GM19023 (cell line): ENCODE results near the gene BBS5.
"Not testable (repeated sequence)": the region's sequence is repeated elsewhere in the genome, so short reads cannot be mapped to it uniquely, and the experiment has no call there.

Experiments used
- ATAC-seq: cut with Tn5 transposase; IDR thresholded peaks from one replicate; pipeline ENCODE4 v1.9.1; 2021; ENCODE audit warnings: mild to moderate bottlenecking, moderate library complexity; ENCODE audit not compliant: unreplicated experiment

The BBS5 gene

GRCh38 chr2:169479257-169480078 lies at the start of gene BBS5:
Gene BBS5 (plus strand): TSS chr2:169479494. CDS start chr2:169479554, 60 bp downstream.
- ATAC-seq: peak; percentile 99

- ATAC-seq: not testable (repeated sequence)
Observed at GRCh38 chr2:169431772-169432171, 47.5 kb upstream of the BBS5 start.

- not testable (repeated sequence) for ATAC-seq
Observed at GRCh38 chr2:169434236-169434635, 45.1 kb upstream of the BBS5 start.

- ATAC-seq: no peak
Observed at GRCh38 chr2:169438466-169439072, 40.7 kb upstream of the BBS5 start.

- no peak for ATAC-seq
Observed at GRCh38 chr2:169439900-169440299, 39.4 kb upstream of the BBS5 start.

GRCh38 chr2:169446452-169446851 lies 32.8 kb upstream of the BBS5 start:
- no peak for ATAC-seq

GRCh38 chr2:169448316-169448715 lies 31.0 kb upstream of the BBS5 start:
- no peak for ATAC-seq

- no peak for ATAC-seq
Observed at GRCh38 chr2:169448865-169449264, 30.4 kb upstream of the BBS5 start.

- ATAC-seq: no peak
Observed at GRCh38 chr2:169452080-169452479, 27.2 kb upstream of the BBS5 start.

- ATAC-seq: not testable (repeated sequence)
Observed at GRCh38 chr2:169453044-169453443, 26.2 kb upstream of the BBS5 start.

GRCh38 chr2:169461143-169461542 lies 18.2 kb upstream of the BBS5 start:
- no peak for ATAC-seq

GRCh38 chr2:169462896-169463695 lies 16.2 kb upstream of the BBS5 start:
- ATAC-seq: no peak

GRCh38 chr2:169464466-169464865 lies 14.8 kb upstream of the BBS5 start:
- no peak for ATAC-seq

GRCh38 chr2:169464882-169465281 lies 14.4 kb upstream of the BBS5 start:
- ATAC-seq: no peak

GRCh38 chr2:169468841-169469240 lies 10.5 kb upstream of the BBS5 start:
- no peak for ATAC-seq

- ATAC-seq: no peak
Observed at GRCh38 chr2:169469952-169470572, 9.2 kb upstream of the BBS5 start.

GRCh38 chr2:169472249-169472648 lies 7.0 kb upstream of the BBS5 start:
- ATAC-seq: no peak

GRCh38 chr2:169476459-169476858 lies 2.8 kb upstream of the BBS5 start:
- no peak for ATAC-seq

- ATAC-seq: no peak
Observed at GRCh38 chr2:169478339-169478738, 955 bp upstream of the BBS5 start.

- no peak for ATAC-seq
Observed at GRCh38 chr2:169478745-169479256, 493 bp upstream of the BBS5 start.

- ATAC-seq: peak; percentile 5
Observed at GRCh38 chr2:169480079-169480465, 778 bp downstream of the BBS5 start.
